NCI-H2196 (cell line): ENCODE measurements around the gene NSD1.
"Not testable (repeated sequence)": the region's sequence is repeated elsewhere in the genome, so short reads cannot be mapped to it uniquely, and the experiment has no call there.

Source experiments
- DNase-seq: peaks from one replicate; lab custom pipeline; 2025; ENCODE audit not compliant: unreplicated experiment; lab: John Stamatoyannopoulos, UW

Gene NSD1

GRCh38 chr5:177222269-177222668 lies 88.7 kb downstream of the NSD1 start:
- no peak for DNase-seq

- DNase-seq, result no peak
These were observed 92.2 kb downstream of the NSD1 start for GRCh38 chr5:177225798-177226197.

GRCh38 chr5:177226860-177227259 lies 93.3 kb downstream of the NSD1 start:
- no peak for DNase-seq

- DNase-seq, result no peak
These were observed 95.2 kb downstream of the NSD1 start for GRCh38 chr5:177228751-177229150.

- no peak for DNase-seq
These were observed 97.1 kb downstream of the NSD1 start for GRCh38 chr5:177230660-177231059.

GRCh38 chr5:177231479-177232250 lies 98.1 kb downstream of the NSD1 start:
- DNase-seq, result no peak

- no peak for DNase-seq
These were observed 98.8 kb downstream of the NSD1 start for GRCh38 chr5:177232358-177232757.

GRCh38 chr5:177232761-177233160 lies 99.2 kb downstream of the NSD1 start:
- DNase-seq, result no peak

- no peak for DNase-seq
These were observed 99.6 kb downstream of the NSD1 start for GRCh38 chr5:177233206-177233605.

- DNase-seq, result no peak
These were observed 100.2 kb downstream of the NSD1 start for GRCh38 chr5:177233802-177234201.

- DNase-seq, result no peak
These were observed 101.3 kb downstream of the NSD1 start for GRCh38 chr5:177234841-177235240.

GRCh38 chr5:177241768-177242167 lies 108.2 kb downstream of the NSD1 start:
- DNase-seq, result no peak

GRCh38 chr5:177242304-177242703 lies 108.7 kb downstream of the NSD1 start:
- no peak for DNase-seq

- peak; percentile 16 for DNase-seq
These were observed 116.4 kb downstream of the NSD1 start for GRCh38 chr5:177249761-177250537.

GRCh38 chr5:177253252-177253651 lies 119.7 kb downstream of the NSD1 start:
- DNase-seq, result no peak

- peak; percentile 52 for DNase-seq
These were observed 122.7 kb downstream of the NSD1 start for GRCh38 chr5:177256296-177256695.

GRCh38 chr5:177258711-177259110 lies 125.1 kb downstream of the NSD1 start:
- not testable (repeated sequence) for DNase-seq

GRCh38 chr5:177260961-177261360 lies 127.4 kb downstream of the NSD1 start:
- no peak for DNase-seq

- DNase-seq, result no peak
These were observed 127.9 kb downstream of the NSD1 start for GRCh38 chr5:177261510-177261909.

GRCh38 chr5:177264178-177264577 lies 130.6 kb downstream of the NSD1 start:
- DNase-seq, result no peak

- no peak for DNase-seq
These were observed 131.8 kb downstream of the NSD1 start for GRCh38 chr5:177265395-177265794.

- DNase-seq, result no peak
These were observed 135.8 kb downstream of the NSD1 start for GRCh38 chr5:177269232-177269895.
